Measurements from ENCODE around the gene TMEM101.
"Not testable (repeated sequence)": the region's sequence is repeated elsewhere in the genome, so short reads cannot be mapped to it uniquely, and the experiment has no call there.

Gene TMEM101

GRCh38 chr17:43979011-43979410, 35.8 kb downstream of the TMEM101 start:
- no peak for FAIRE-seq

DNA sequence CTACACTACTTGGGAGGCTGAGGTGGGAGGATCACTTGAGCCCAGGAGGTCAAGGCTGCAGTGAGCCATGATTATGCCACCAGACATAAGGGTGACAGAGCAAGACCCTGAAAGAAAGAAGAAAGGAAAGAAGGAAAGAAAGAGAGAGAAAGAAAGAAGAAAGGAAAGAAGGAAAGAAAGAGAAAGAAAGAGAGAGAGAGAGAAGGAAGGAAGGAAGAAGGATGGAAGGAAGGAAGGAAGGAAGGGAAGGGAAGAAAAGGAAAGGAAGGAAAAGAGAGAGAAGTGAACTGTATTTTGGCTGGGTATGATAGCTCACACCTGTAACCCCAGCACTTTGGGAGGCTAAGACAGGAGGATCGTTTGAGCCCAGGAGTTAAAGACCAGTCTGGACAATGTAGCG, 36.7 kb downstream of the TMEM101 start:
- FAIRE-seq (no peak), DNase-seq (ENCODE audit: insufficient read length, low spot score) (no peak)

More at GRCh38 chr17:43979011-43979410, 35.8 kb downstream of the TMEM101 start:
- no peak for DNase-seq (ENCODE audit: insufficient read length, low spot score)

DNA sequence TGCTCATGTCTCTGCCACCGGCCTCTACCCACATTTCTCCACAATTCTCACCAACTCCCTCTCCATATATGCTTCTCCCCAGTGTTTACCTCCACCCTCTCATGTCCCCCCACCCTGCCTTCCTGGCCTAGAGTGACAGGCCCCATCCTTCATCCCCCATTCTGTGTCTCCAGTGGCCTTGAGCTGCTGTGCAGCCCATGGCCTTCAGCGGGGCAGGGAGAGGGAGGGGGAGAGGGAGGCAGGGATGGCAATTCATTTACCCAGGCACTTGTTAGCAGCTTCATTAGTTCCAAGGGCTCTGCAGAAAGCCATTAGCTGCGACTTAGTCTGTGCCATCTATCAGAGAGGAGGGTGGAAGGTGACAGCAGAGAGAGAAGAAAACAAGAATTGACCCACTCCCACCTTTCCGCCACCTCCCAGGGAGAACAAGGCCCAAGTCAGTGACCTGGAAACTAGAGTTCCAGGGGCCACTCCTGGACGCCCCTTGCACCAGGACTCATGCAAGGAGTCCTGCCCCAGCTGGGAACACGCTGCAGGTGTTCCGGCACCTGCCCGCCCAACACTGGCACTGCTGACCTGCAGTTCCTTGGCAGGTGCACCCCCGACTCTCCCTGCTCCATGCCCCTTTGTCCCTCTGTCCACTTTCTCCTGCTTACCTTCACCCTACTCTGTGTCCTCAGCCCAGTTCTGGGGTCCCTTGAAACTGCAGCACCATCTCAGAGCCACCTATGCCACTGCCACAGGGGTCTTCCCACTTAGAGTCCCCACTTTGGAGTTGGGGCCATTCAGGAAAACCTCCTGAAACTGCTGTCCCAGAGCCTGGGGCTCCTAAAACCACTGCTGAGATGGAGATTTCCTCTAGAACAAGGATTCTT, 37.6 kb downstream of the TMEM101 start:
- FAIRE-seq (no peak), DNase-seq (ENCODE audit: insufficient read length, low spot score) (no peak)

DNA sequence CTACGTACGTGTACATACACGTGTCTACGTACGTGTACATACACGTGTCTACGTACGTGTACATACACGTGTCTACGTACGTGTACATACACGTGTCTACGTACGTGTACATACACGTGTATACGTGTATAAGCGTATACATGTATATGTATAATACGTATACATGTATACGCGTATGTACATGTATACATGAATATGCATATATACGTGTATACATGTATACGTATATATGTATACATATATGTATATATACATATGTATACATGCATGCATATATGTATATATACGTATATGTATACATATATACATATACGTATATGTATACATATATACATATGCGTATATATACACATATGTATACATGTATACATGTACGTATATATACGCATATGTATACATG, 38.9 kb downstream of the TMEM101 start:
- no peak for DNase-seq (ENCODE audit: insufficient read length, low spot score)
- no peak for FAIRE-seq

DNA sequence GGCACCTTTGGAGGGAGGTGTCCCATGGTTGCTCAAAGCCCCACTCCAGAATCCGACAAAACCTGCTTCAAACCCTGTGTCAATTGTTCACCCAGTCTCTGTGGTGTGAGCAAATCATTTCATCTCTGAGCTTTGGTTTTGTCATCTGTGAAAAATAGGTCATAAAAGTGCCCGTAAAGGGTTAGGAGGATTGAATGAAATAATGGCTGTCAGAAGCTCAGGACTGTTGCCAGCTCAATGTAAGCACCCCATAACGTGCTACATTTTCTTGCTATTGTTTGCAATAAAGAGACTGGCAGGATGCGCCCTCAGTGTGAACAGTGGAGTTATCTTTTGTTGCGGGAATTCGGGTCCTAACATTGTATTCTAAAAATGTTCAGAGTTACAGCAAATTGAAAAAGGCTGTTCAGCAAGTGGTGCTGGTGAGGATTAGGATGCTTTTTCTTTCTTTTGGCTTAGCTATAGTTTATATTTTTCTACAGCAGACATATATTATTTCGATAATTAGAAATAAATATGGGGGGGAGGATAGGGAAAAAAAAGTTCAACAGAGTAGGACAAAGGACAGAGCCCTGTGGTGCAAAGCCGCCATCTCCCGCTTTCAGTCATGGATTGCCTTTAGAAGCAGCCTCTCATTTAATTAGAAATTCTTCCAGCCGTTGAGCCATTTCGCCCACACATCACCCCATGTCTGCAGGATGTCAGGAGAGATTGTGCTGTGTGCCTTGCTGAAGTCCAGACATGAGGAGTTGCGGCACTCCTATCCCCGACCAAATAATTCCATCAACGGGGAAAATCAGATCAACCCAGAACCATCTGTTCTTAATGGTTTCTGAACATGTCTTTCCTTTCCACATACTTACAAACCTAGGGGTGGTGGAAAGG, 40.1 kb downstream of the TMEM101 start:
- FAIRE-seq (no peak), DNase-seq (ENCODE audit: insufficient read length, low spot score) (no peak)

- FAIRE-seq: not testable (repeated sequence)
Observed at GRCh38 chr17:43972444-43973212, 42.1 kb downstream of the TMEM101 start.

DNA sequence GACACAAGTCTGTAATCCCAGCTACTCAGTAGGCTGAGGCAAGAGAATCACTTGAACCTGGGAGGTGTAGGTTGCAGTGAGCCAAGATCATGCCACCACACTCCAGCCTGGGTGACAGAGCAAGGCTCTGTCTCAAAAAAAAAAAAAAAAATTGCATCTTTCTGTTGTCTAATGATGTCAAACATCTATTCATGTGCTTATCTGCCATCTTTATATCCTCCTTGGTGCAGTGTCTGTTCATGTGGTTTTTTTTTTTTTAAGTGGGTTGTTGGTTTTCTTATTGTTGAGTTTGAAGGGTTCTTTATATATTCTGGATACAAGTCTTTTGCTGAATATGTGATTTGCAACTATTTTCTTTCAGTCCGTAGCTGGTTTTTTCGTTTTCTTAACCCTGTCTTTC, 43.3 kb downstream of the TMEM101 start:
- FAIRE-seq; DNase-seq (ENCODE audit: insufficient read length, low spot score): not testable (repeated sequence)

More at GRCh38 chr17:43972444-43973212, 42.1 kb downstream of the TMEM101 start:
- not testable (repeated sequence) for DNase-seq (ENCODE audit: insufficient read length, low spot score)

- DNase-seq (ENCODE audit: insufficient read length, low spot score) (no peak), FAIRE-seq (no peak)
Observed at GRCh38 chr17:43970366-43970765, 44.4 kb downstream of the TMEM101 start.

DNA sequence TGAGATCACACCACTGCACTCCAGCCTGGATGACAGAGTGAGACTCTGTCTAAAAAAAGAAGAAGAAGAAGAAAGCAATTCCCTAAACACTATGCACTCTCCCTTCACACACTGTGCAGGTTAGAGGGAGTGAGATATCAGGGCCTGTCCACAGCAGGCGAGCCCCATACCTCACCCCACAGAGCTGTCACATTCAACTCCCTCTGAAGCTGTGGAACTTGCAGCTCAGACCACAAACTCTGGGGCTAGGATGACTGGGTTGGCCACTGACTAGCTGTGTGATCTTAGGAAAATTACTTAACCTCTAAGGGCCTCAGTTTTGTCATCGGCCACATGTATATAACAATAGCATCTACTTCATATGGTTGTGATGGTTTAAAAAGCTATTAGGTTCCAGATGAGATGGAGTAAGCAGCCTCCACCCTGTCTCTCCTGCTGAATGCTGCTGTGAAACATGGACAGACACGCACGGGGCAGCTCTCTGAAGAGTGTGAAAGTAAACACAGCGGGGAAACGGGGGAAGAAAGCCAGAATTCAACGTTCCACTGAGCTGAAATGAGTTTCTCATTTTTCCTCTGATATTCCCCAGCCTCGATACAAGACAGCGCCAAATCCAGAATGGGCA, 47.4 kb downstream of the TMEM101 start:
- no peak for DNase-seq (ENCODE audit: insufficient read length, low spot score)
- no peak for FAIRE-seq

GRCh38 chr17:43966276-43966675, 48.5 kb downstream of the TMEM101 start:
- no peak for DNase-seq (ENCODE audit: insufficient read length, low spot score)
- FAIRE-seq: no peak

GRCh38 chr17:43962479-43962878, 52.3 kb downstream of the TMEM101 start:
- DNase-seq (ENCODE audit: insufficient read length, low spot score) (no peak), FAIRE-seq (no peak)

DNA sequence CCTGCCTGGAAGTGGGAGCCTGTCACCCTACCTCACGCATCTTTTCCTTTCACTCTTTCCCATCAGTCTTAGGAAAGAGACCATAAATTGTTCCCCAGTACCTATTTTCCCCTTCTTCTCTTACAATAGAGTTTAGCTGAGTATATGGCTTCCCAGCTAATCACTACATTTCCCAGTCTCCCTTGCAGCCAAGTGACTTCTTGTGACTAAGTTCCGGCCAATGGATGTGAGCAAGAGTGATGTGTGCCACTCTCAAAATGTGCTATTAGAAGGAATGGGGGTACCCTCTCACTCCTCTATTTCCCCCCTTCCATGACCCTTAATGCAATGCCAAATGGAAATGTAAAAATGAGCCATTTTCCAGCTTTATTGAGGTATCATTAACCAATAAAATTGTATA, 52.8 kb downstream of the TMEM101 start:
- no peak for DNase-seq (ENCODE audit: insufficient read length, low spot score)
- no peak for FAIRE-seq

GRCh38 chr17:43961292-43961691, 53.5 kb downstream of the TMEM101 start:
- FAIRE-seq: not testable (repeated sequence)

More at GRCh38 chr17:43961292-43961691, 53.5 kb downstream of the TMEM101 start:
- not testable (repeated sequence) for DNase-seq (ENCODE audit: insufficient read length, low spot score)
